Stimulated activated CD4-positive, alpha-beta T cell treated with anti-CD3 and anti-CD28 coated beads, Interleukin-1b, Interleukin-23, amount 100 ng/mL, for 1 hour (primary cell): Measurements from ENCODE around the gene RCVRN.

Experiments
- DNase-seq, 2 donors: peaks; one replicate each; pipeline ENCODE4 v3.0.0-alpha.2; 2020; ENCODE audit warnings: low read depth in 2 of 2

RCVRN gene

DNA sequence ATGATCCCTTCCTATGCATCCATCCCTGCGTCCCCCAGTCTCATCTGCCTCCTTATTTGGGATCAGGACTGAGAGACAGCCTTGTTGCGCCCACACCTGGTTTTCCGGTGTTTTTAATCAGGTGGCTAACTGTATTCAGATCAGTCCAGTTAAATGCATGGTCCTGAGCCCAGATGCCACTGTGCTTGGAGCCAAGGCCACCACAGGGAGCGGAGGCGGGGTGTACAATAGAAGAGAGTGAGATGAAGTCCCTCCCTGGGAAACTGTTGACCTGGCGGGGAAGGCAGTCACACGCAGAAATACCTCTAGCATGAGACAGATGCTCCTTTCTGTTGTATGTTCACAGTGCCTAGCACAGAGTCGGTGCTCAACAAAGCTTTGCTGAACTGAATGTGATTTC lies 6.3 kb downstream of the RCVRN start:
- DNase-seq = no peak

GRCh38 chr17:9897372-9897968 lies 7.6 kb downstream of the RCVRN start:
- DNase-seq = no peak

GRCh38 chr17:9895923-9896322 lies 9.1 kb downstream of the RCVRN start:
- no peak for DNase-seq

- no peak for DNase-seq
Observed at GRCh38 chr17:9894231-9894630, 10.8 kb downstream of the RCVRN start.

- DNase-seq = no peak
Observed at GRCh38 chr17:9893411-9894012, 11.6 kb downstream of the RCVRN start.

GRCh38 chr17:9890124-9890523 lies 14.9 kb downstream of the RCVRN start:
- DNase-seq = no peak

DNA sequence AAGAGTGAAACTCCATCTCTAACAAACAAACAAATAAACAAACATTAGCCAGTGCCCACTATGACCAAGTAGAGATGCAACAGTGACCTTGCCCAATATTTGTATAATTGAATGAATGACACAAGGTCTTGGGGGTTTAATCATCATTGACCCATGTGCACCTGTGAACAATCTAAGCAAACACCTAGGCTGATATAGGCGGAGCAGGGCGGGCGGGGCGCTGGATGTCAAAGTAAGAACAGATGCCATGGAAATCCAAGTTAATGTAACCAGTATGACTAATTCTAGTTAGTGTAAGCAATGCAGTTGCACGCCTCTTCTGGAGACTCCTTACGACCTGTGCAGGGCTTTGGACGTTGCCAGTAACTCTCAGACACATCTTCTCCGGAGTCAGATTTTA lies 17.6 kb downstream of the RCVRN start:
- DNase-seq = no peak

- DNase-seq = no peak
Observed at GRCh38 chr17:9886141-9886930, 18.7 kb downstream of the RCVRN start.

GRCh38 chr17:9883451-9883850 lies 21.6 kb downstream of the RCVRN start:
- no peak for DNase-seq

- no peak for DNase-seq
Observed at GRCh38 chr17:9880582-9880999, 24.5 kb downstream of the RCVRN start.

DNA sequence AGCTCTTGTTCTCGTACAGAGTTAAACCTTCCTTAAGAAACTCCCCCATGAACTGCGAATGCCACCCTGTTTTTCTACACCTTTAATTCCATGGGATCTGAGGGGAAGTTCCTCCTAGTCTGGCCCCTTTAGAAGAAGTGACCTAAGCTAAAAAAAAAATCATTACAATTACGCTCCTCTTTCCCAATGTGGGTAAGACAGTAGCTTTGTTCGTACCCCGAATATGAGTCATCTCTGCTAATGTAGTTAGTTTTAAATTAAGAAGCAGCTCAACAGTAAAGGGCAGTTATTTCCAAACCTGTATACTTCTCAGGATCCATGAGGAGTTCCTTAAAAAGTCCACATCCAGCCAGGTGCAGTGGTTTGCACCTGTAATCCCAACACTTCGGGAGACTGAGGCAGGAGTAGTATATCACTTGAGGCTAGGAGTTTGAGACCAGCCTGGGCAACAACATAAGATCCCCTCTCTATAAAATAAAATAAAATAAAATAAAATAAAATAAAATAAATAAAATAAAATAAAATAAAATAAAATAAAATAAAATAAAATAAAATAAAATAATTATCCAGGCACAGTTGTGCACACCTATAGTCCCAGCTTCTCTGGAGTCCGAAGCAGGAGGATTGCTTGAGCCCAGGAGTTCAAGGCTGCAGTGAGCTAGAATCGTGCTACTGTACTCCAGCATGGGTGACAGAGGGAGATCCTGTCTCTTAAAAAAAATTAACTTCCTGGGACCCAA lies 26.1 kb downstream of the RCVRN start:
- DNase-seq = no peak

DNA sequence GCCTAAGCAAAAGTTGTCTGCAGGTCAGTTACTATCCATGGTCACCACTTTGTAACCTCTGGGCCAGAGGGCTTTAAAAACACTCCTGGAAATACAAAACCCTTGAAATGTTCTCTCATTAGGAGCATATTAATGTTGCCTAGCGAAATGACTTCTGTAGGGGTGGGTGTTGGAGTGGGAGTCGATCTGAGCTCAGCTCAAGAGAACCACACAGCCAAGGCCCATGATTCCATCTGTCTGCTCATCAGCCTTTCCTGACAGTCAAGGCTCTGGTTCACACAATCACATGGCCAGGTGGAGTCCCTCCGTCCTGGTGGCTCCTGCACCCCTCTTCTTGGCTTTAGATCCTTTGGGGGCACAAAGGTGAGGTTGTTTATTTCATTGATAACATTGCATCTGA lies 26.7 kb downstream of the RCVRN start:
- DNase-seq = no peak

- DNase-seq = no peak
Observed at GRCh38 chr17:9875441-9875840, 29.6 kb downstream of the RCVRN start.

DNA sequence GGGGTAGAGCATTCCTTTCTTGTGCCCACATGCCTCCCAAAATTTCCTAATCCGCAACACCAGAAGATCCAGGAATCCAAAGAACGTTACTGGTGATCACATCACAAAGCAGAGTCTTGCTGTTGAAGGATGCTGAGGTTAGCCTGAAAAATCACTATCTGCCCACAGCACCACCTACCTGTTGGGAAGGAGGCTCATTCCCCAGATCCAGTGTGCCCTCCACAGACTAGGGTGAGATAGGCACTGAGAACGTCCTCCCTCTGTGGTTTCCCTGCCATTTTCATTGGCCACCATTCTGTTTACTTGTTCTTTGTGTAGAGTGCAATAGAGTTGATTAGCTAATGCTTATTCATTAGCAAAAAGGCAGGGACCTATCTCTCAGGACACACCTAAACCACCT lies 30.3 kb downstream of the RCVRN start:
- DNase-seq = no peak

DNA sequence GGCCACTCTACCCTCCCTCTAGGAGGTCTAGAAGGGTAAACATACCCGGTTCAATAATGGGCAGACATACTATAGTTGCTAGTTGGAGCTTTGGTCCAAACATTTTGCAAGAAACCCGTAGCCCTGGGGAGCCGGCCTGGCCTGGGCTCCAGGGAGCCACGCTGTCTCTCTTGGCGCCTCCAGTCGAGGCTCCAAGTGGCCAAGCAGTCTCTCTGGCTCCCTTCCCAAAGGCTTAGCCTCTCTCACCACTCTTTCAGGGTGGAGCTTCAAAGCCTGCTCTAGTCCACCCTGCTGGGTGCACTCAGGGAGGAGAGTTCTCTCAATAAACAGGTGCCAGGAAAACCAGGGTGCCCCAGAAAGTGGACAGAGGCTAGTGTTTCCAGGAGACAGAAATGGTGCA lies 32.2 kb downstream of the RCVRN start:
- DNase-seq = no peak

DNA sequence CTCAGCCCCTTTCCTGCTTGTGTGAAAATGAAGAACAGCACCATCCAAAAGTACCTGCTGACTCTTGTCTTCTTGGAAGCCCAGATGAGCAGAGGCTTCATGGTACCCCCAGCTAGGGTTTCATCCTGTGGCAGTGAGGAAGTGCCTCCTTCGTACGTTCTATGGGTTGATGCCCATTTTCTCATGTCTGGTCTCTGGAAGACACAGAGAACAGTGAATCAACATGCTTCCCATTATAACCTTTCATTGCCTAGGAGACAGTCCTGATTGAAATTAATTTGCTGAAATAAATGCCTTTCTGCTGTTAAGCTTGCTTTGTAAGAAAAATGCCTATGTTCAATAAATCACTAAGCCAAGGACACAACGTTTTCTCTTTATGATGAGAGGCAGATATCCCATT lies 36.5 kb downstream of the RCVRN start:
- DNase-seq = no peak

DNA sequence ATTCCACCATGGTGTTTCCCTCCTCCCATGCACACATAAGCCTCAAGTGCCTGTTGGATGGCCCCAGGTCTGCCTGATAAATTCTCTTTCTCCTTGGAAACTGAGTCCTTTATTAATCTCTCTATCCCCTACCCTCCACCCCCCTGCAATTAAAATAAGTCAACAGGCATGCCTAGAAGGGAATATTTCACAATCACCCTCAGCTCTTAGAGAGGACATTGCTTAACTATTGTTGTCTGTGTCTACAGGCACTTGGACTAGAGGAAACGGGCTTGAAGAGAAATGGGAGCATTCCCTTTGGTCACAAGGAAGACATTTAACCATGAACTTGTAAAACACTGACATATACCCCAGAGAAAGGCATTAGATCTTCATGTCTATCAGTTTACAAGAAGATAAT lies 39.5 kb downstream of the RCVRN start:
- no peak for DNase-seq

GRCh38 chr17:9862949-9863348 lies 42.1 kb downstream of the RCVRN start:
- DNase-seq = no peak

DNA sequence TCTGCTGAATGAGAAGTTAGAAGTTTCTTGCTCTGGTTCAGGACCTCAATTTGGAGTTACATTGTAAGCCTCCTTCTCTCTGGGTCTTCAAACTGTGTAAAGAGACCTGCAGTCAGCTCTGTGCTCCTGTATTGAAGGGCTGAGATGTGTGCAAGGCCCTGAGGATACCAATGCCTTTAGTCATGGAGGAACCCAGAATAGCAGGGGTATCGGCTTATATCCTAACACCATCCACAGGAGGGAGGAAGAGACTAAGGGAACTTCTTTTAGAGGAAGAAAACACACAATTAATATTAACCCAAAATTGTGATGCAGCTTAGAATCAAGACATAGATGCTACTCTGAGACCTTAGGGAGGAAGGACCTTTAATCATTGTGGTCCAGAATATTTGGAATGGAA lies 42.9 kb downstream of the RCVRN start:
- no peak for DNase-seq

DNA sequence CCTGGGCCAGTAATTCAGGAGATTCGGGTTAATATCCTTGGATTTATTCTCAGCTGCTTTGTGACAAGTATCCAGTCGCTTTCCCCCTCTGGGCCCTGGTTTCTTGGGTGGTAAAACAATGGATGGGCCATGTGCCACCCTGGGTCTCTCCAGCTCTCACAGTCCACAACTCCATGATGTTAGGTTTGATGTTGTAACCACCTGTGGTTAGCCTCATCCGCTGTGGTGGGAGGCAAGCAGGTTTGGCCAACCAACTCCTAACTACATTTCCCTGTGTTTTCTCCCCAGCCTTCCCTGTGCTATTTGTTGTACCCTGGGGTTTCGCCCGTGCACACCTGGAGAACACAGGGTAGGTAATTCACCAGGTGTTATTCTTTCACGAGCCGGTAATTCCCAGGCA lies 44.2 kb downstream of the RCVRN start:
- no peak for DNase-seq

GRCh38 chr17:9859781-9860180 lies 45.3 kb downstream of the RCVRN start:
- DNase-seq = no peak

GRCh38 chr17:9855036-9855435 lies 50.0 kb downstream of the RCVRN start:
- DNase-seq = no peak

- DNase-seq = no peak
Observed at GRCh38 chr17:9854255-9854654, 50.8 kb downstream of the RCVRN start.
